ENCODE data around the gene TRDMT1.

The TRDMT1 gene

GRCh38 chr10:17171141-17171641, 30.3 kb downstream of the TRDMT1 start:
- no peak for DNase-seq

GRCh38 chr10:17169803-17170202, 31.7 kb downstream of the TRDMT1 start:
- no peak for DNase-seq

DNA sequence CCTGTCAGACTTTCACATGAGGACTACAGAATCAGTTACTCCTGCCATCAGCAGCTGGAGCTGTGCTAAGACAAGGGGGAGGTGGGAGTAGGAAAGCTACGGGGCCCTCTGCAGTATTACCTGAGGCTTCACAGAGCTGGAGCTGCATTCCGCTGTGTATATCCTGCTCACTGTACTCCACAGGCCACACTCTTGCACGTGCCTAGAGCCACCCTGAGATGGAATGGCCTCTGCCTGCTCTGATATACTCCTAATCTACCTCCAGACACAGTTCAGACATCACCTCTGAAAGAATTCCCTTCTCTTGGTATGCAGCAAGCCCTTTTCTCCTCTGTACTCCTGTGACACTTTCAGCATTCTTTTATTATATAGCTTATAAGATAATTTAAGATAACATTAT, 34.8 kb downstream of the TRDMT1 start:
- no peak for DNase-seq

DNA sequence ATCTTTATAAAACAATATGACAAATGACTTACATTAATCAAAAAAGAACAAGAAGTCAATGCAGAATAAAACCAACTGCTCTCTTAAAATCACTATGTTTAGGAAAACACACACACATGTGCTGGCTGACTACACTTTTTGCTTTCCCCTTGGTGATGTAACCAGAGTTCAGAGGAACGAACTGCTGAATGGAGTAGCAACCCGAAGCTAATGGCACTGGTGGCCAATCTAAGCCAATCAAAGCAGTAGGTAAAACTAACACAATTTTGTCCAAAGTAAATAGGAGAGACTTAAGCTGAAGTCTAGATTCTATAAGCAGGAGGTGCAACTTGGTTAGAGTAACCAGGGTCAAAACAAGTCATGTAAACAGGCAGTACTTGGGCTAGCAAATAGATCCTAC, 38.6 kb downstream of the TRDMT1 start:
- DNase-seq: no peak

DNA sequence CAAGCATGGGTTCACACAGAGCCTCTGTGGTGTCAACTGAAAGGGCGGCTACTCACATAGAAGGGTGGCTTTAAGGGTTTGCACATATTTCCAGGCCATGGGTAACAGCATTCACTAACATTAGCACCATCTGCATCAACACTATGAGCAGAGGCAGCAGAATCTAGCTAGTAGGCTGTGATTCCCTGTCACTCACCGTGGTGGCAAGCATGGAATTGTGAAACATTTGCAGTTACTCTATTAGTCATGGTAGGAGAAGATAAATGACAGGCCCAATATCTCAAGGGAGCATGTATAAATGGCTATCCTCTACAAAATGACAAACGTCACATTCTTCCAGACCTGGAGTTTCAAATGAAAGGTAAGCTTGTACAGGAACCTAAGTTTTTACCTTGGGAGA, 39.7 kb downstream of the TRDMT1 start:
- no peak for DNase-seq

DNA sequence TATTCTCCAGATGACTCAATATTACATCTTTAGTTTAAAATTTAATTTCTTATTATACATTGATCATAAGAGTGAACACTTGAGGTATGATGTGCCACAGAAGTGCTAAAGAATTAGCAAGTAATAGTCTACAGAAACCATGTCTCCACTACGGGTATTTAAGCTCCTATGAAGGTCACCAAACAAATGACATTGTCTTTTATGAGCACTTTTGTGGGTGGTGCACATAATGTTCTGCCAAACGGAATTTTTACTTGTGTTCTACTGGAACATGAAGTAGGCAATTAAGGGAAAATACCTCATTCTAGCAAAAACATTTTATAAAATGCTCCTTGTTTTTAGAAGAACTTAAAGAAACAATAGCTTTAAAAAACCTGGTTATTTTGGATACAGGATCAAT, 44.4 kb downstream of the TRDMT1 start:
- DNase-seq: no peak

- no peak for DNase-seq
Measured at GRCh38 chr10:17155826-17156225, 45.6 kb downstream of the TRDMT1 start.

DNA sequence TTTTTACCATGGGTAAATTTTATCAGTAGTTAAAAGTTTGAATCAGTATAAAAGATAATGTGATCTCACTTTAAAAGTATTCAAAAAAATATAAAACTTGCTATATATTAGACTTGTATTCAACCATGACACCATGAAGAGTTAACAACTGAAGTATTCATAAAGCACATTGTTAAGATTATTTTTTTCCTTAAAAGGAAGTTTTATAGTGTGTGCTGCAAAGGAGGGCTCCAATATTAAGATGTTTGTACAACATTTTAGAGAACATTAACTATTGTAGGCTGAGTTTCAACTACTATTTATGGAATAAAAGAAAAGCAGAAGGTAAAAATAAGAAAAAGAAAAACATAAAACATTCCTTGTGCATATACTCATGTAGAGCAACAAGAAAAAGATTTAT, 47.4 kb downstream of the TRDMT1 start:
- DNase-seq: no peak

DNA sequence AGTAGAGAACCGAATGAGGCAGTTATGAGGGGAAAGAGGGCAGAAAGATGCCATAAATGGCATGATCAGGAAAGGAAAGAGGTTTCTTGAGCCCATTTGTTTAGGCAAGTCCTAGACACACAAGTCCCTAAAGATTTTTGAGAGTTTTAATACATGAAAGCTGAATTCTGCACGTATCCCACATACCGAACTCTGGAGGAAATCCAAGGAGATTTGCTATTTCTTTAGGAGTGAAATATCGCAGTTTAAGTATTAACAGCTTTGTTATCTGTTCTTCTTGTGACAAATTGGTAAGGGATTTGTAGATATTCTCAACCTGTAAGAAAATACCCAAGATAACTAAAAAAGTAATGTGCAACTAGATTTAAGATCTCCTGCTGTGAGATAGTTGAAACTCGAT, 48.2 kb downstream of the TRDMT1 start:
- DNase-seq: no peak

- no peak for DNase-seq
Measured at GRCh38 chr10:17151716-17152115, 49.8 kb downstream of the TRDMT1 start.

GRCh38 chr10:17147884-17148489, 53.5 kb downstream of the TRDMT1 start:
- no peak for DNase-seq

GRCh38 chr10:17146892-17147291, 54.6 kb downstream of the TRDMT1 start:
- no peak for DNase-seq

DNA sequence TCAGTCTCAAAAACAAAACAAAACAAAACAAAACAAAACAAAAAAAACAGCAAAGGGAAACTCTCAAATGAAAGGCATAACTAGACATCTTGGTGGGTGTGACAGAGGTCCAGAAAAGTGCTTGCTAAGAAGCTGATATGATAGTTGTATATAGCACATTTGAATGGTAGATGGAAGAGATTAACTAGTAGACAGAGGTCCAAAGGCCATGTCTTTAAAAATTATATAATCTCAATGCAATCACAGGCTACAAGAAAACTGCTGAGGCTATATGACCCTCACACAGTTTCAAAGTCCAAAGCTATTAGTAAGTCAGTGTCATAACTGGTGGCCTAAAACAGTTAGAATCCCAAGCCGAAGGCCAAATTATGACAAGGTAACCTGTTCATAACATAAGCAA, 56.2 kb downstream of the TRDMT1 start:
- DNase-seq: no peak

GRCh38 chr10:17144757-17145156, 56.7 kb downstream of the TRDMT1 start:
- peak in 1 of 2 donors; percentile 13 for DNase-seq

GRCh38 chr10:17144032-17144431, 57.4 kb downstream of the TRDMT1 start:
- no peak for DNase-seq

DNA sequence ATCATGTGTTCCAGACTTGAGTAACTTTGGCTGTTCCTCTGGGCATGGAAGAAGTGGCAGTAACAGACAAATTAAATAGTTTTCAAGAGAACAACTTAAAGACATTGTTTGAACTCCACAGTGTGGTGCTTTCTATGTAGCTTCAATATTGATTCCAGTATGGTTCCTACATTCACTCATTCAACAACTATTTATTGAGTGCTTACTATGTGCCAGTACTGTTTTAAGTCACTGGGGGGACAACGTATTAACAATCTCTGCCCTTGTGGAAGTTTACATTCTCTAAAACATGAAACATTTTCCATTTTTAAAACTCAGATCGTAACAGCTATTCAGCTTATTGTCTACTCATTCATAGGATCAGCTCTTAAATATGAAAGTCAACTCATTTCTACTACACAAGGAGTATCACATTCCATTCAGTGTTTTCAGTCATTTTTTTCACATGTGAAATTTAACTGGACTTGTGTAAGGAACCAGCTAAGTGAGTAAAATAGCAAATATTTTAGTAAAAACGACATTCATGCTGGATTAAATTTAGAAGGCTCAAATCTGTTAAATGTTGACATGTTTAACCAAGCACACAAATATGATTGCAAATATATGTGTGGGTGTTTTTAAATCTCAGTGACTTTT, 58.3 kb downstream of the TRDMT1 start:
- DNase-seq: no peak

DNA sequence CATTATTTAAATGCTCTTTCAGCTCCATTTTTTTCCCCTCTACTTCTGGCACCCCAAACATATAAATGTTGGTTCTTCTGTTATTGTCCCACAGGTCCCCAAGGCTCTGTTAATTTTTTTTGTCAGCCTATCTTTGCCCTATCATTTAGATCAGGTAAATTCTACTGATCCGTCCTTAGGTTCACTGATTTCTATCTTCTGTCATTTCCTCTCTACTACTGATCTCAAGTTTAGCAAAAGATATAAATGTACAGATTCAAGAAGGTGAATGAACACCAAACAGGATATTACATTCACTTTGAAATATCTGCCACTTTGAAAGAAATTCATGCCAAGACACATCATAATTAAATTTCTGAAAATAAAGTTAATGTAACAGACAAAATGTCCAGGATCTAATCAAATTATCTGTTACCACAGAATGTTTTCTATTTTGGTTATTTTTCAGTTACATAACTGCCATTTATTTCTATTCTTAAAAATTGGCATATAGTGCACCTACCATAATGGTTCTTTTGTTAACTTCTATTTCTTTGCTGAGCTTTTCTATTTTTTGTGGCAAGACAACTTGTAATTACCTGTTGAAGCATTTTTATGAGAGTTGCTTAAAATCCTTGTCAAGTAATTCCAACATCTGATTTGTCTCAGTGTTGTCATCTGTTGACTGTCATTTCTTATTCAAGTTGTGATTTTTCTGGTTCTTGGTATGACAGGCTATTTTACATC, 59.8 kb downstream of the TRDMT1 start:
- DNase-seq: no peak

DNA sequence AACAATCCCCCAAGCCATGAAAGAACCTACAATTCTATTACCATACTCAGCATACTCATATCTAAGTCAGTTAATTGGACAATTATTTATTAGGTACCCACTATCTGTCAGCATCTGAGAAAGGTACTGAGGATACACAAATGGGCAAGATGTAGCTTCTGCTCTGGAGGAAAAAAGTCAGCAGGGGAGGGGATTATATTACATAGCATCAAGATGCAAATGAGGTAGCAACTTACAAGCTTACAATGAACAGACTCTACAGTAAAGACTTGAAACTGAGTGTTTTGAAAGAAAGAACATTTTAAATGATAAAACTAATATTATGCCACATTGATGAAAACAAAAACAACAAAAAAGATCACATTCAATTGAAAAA, 61.1 kb downstream of the TRDMT1 start:
- no peak for DNase-seq

DNA sequence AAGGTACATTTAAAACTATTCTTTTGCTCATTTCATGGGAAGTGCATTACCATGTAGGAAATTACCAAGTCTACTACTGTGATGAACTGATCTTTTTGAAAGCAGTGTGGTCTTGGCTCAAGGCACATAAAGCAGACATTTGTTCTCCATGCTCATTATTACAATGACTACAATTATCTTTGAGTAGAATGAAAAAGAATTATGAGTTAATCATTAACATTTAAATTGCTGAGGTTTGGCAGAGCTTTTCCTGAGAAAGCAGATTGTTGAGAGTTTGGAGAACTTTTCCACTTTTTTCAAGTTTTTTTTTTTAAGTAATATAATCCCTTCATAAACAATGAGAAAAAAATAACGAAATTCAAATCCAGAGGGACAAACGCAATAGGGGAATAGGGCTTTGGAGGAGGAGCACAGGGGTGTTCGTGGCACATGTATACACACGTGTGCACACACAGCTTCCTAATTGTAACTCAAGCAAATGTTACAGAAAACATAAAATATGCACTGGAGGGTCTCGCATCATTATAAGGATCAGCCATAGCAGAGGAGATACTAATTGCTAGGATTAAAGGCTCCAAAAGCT, 62.9 kb downstream of the TRDMT1 start:
- no peak for DNase-seq

GRCh38 chr10:17134737-17135260, 66.7 kb downstream of the TRDMT1 start:
- no peak for DNase-seq

DNA sequence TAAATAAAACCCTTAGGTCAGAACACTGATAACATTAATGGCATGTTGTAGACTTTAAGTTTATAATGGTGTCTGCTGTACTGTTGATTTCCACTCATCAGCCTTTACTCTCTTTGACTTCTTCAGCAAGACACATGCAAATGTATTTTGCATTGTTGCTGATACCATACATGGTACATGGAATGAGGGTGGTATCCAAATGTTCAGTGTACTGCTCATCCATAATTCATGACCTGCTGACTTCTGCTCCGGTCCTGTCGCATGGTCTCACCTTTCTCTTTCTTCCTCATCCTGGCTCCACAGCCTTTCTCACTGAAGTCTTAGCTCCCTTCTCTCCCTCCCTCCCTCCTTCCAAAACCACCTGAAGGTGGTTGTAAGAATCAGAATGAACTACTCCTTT, 67.2 kb downstream of the TRDMT1 start:
- DNase-seq: no peak

DNA sequence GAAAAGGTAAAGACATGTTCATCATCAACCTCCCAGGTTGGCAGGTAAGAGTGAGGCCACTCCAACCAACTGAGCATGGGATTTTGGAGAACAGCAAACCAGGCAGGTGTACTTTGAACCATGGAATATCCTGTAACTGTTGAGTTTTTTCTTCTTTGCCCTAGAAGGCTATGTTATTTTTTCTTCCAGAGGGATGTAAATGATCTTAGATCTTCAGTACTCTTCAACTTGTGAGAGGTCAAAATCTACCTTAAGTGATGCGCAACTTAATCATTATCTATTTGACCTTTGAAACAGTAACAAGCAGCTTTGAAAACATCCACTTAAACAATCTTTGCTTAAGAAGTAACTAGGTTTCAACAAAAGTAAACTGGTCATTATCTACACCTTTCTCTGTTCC, 71.7 kb downstream of the TRDMT1 start, which contains the start of gene CUBN:
Gene CUBN (minus strand): TSS at position 71 of the 400 bp plus-strand sequence. CDS start 46 bp downstream, at position 25.
- no peak for DNase-seq

DNA sequence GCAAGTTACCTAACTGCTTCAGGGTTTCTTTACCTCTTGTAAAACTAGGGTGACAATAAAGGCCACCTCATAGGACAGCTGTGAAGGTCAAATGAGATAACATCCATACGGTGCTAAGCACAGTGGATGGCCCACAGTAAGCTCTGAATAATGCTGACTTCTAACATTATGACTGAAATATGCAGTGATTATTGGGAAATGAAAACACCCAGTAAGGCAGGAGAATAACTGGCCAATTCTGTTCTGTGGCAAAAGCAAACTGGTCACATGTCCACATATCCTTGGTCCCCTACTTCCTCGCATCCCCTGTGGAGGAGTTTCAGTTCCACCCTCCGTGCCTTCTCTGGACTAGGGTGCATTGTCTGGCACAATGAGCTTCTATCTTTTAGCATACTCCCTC, 73.2 kb downstream of the TRDMT1 start:
- no peak for DNase-seq

GRCh38 chr10:17126327-17126726, 75.1 kb downstream of the TRDMT1 start:
- no peak for DNase-seq
